AG09309 (cell line): ENCODE measurements around the gene MED26.

Experiments used
- DNase-seq: peaks from one replicate; pipeline ENCODE4 v3.0.0-alpha.2; 2010; ENCODE audit warnings: low read depth
- H3K4me3 ChIP-seq: 2 replicates; pipeline ENCODE4 v1.5.1; 2011; ENCODE audit warnings: mild to moderate bottlenecking, low read depth, low read length, moderate library complexity; ENCODE audit not compliant: control insufficient read depth
- CTCF ChIP-seq: IDR thresholded peaks from 2 replicates; pipeline ENCODE4 v1.5.1; 2011; ENCODE audit warnings: mild to moderate bottlenecking, low read depth, low read length, inconsistent platforms; ENCODE audit not compliant: insufficient read depth, control insufficient read depth; ENCODE audit errors: missing control alignments

MED26 gene

GRCh38 chr19:16631465-16631864, 3.5 kb upstream of the MED26 start:
- no peak for DNase-seq
- TF ChIP-seq CTCF: no peak
- no peak overlapping the region for H3K4me3 ChIP-seq

- peak overlapping the region; percentile 90 for H3K4me3 ChIP-seq
- DNase-seq: peak; percentile 20
- no peak for TF ChIP-seq CTCF
Observed at GRCh38 chr19:16628984-16629691, 1.1 kb upstream of the MED26 start.

GRCh38 chr19:16627928-16628182, 149 bp downstream of the MED26 start:
- TF ChIP-seq CTCF: no peak

GRCh38 chr19:16627193-16627927, 644 bp downstream of the MED26 start:
- DNase-seq: no peak
- H3K4me3 ChIP-seq: peak overlapping the region; percentile 87
- no peak for TF ChIP-seq CTCF

More at GRCh38 chr19:16627928-16628182, 149 bp downstream of the MED26 start:
- no peak for DNase-seq
- H3K4me3 ChIP-seq: peak overlapping the region; percentile 87

- DNase-seq: no peak
- TF ChIP-seq CTCF: no peak
- peak overlapping the region; percentile 87 for H3K4me3 ChIP-seq
Observed at GRCh38 chr19:16626796-16627192, 1.2 kb downstream of the MED26 start.

GRCh38 chr19:16625163-16625958, 2.6 kb downstream of the MED26 start:
- H3K4me3 ChIP-seq: no peak overlapping the region
- no peak for DNase-seq
- no peak for TF ChIP-seq CTCF
